ENCODE results near the gene DPP6. TPM values are rescaled to one million over a fixed set of nuclear protein-coding genes. Genes with fewer than 3 reads are reported as not detected.

DPP6 gene
- total and polyA plus RNA-seq, 10 donors = 0.11 to 8.7 (median 3.0) TPM

DNA sequence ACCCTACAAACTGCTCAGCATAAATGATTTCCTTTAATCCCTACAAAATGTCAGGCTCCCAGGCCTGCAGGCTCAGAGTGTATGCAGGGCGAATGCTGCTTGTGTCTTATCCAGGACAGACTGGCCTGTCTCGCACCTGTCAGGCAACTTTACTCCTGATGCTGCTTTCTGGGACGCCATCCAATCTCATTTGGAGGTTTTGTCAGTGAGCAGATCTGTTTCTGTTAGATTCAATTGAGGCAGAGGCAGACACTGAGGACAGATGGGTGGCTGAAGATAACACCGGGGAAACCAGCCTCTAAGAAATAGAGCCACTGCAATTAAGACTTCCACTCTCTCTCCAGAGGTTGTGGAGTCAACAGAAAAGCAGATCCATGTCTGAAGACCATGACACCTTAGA lies 115.6 kb downstream of the DPP6 start:
- no peaks in the 10 kb centered on the region for H3K36me3 ChIP-seq
- 62 to 81% (median 71%) methylated on average over 4 of the region's 4 CpGs for WGBS, 5 donors
- H3K27me3 ChIP-seq (replicated peaks in 1 of 7) = no peaks in the 10 kb centered on the region
- H3K27ac ChIP-seq = no peak overlapping the region
- H3K9me3 ChIP-seq = no peaks in the 10 kb centered on the region
- no peak for DNase-seq
- TF ChIP-seq, protein P1, sequence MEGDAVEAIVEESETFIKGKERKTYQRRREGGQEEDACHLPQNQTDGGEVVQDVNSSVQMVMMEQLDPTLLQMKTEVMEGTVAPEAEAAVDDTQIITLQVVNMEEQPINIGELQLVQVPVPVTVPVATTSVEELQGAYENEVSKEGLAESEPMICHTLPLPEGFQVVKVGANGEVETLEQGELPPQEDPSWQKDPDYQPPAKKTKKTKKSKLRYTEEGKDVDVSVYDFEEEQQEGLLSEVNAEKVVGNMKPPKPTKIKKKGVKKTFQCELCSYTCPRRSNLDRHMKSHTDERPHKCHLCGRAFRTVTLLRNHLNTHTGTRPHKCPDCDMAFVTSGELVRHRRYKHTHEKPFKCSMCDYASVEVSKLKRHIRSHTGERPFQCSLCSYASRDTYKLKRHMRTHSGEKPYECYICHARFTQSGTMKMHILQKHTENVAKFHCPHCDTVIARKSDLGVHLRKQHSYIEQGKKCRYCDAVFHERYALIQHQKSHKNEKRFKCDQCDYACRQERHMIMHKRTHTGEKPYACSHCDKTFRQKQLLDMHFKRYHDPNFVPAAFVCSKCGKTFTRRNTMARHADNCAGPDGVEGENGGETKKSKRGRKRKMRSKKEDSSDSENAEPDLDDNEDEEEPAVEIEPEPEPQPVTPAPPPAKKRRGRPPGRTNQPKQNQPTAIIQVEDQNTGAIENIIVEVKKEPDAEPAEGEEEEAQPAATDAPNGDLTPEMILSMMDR (IDR thresholded peaks at IDR 0.05 in 8 of 11, conservative IDR thresholded peaks at IDR 0.05 in 3 of 11) = no peak
- TF ChIP-seq POLR2AphosphoS5 (IDR thresholded peaks at IDR 0.05) = no peak
- no peak for TF ChIP-seq POLR2A (IDR thresholded peaks at IDR 0.05)
- no peaks in the 10 kb centered on the region for H3K4me1 ChIP-seq
- H3K4me3 ChIP-seq = no peak overlapping the region
- intact Hi-C loops (cut with DNase I; ENCODE audit: low total_unique reads) = no loop called here

DNA sequence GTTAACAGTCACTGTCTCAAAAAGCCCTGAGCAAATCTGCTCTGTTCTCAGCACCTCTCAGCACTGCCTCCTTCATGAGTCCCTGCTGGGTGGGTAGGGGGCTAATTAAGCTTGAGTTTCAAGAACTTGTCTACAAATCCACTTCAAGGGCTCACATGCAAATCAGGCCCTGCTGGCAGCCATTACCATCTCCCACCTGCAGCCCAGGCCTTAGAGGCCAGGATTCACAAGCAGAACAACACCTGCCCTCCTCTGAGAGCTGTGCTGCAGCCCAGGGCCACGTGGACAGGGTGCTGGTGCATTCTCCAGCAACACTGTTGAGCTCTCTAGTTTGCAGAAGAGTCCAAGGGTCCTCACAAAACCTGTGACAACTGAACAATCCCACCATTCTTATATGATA lies 119.2 kb downstream of the DPP6 start:
- intact Hi-C loops (cut with DNase I; ENCODE audit: low total_unique reads) = no loop called here
- TF ChIP-seq POLR2A (IDR thresholded peaks at IDR 0.05) (no peak), POLR2AphosphoS5 (IDR thresholded peaks at IDR 0.05) (no peak)
- TF ChIP-seq, protein P1 (IDR thresholded peaks at IDR 0.05 in 8 of 11, conservative IDR thresholded peaks at IDR 0.05 in 3 of 11) = no peak

DNA sequence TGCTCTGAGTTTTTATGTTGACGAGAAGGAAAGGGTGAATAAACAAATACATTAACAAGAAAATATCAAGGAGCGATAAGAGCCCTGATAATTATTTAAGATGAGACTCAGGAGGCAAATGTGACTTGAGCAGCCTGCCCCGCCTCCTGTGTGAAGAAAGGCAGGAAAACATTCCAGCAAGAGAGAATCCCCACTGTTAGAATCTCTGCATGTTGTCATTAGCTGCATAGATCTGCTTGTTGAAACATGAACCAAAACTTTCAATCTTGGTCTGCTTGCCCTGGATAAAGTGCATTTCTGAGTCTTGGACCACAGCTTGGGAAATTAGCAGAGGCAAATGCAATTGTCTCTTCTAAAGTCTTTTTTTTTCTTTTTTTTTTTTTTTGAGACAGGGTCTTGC lies 120.0 kb downstream of the DPP6 start:
- Histone ChIP-seq H3K27ac (no peak overlapping the region), H3K4me3 (no peak overlapping the region), H3K36me3 (no peaks in the 10 kb centered on the region), H3K27me3 (replicated peaks in 1 of 7) (no peaks in the 10 kb centered on the region), H3K4me1 (no peaks in the 10 kb centered on the region), H3K9me3 (no peaks in the 10 kb centered on the region)
- WGBS, 5 donors = 59 to 65% (median 64%) methylated on average over 3 of the region's 3 CpGs
- no peak for DNase-seq
- intact Hi-C loops (cut with DNase I; ENCODE audit: low total_unique reads) = no loop called here
- TF ChIP-seq POLR2A (IDR thresholded peaks at IDR 0.05) = no peak
- TF ChIP-seq, protein P1 (IDR thresholded peaks at IDR 0.05 in 8 of 11, conservative IDR thresholded peaks at IDR 0.05 in 3 of 11) = no peak
- no peak for TF ChIP-seq POLR2AphosphoS5 (IDR thresholded peaks at IDR 0.05)

More for the DNA sequence above, 119.2 kb downstream of the DPP6 start:
- Histone ChIP-seq H3K4me1 (no peaks in the 10 kb centered on the region), H3K4me3 (no peak overlapping the region), H3K36me3 (no peaks in the 10 kb centered on the region), H3K27ac (no peak overlapping the region), H3K27me3 (replicated peaks in 1 of 7) (no peaks in the 10 kb centered on the region), H3K9me3 (no peaks in the 10 kb centered on the region)
- 0 to 16% (median 2%) methylated on average over 1 of the region's 1 CpG for WGBS, 5 donors
- DNase-seq = no peak

DNA sequence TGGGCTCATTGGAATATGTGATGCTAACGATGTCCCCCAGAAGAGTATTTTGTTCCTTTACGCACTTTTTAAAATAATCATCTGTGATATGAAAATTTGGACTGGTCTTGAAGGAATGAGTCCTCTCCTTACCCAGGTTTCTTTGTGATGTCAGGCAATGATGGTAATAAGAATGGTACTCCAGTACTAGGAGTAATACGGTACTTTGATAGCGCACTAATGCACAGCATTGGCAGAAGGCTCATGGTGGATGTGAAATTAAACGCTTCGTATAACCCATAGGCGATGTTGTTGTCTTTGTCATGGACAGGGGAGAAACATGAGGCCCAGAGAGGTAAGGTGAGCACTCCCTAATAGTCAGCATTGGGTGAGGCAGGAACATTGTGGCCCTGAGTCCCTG lies 125.4 kb downstream of the DPP6 start:
- Histone ChIP-seq H3K4me3 (no peak overlapping the region), H3K9me3 (no peaks in the 10 kb centered on the region), H3K27me3 (replicated peaks in 1 of 7) (no peaks in the 10 kb centered on the region), H3K36me3 (no peaks in the 10 kb centered on the region), H3K27ac (no peak overlapping the region), H3K4me1 (no peaks in the 10 kb centered on the region)
- no peak for DNase-seq
- TF ChIP-seq POLR2A (IDR thresholded peaks at IDR 0.05) (no peak), POLR2AphosphoS5 (IDR thresholded peaks at IDR 0.05) (no peak)
- TF ChIP-seq, protein P1 (IDR thresholded peaks at IDR 0.05 in 8 of 11, conservative IDR thresholded peaks at IDR 0.05 in 3 of 11) = no peak
- intact Hi-C loops (cut with DNase I; ENCODE audit: low total_unique reads) = no loop called here
- WGBS, 5 donors = 87 to 93% (median 91%) methylated on average over 7 of the region's 7 CpGs
